Vagina (tissue), 2 donors: ENCODE measurements around the gene ERBB4.

Source experiments
- CTCF ChIP-seq, 3 experiments: fragments of 450-650 bp in 2 of 3; fragments of 200-600 bp in 1 of 3; sonication (generic) in 1 of 3; IDR thresholded peaks; one replicate each; pipeline ENCODE4 v1.5.1; 2017 to 2019; ENCODE audit warnings: antibody characterized with exemption in 3 of 3, mild to moderate bottlenecking in 2 of 3, moderate library complexity in 2 of 3
- POLR2A ChIP-seq, 2 donors: fragments of 450-650 bp; IDR thresholded peaks; one replicate each; pipeline ENCODE4 v1.6.1; 2017; ENCODE audit warnings: antibody characterized with exemption in 2 of 2, mild to moderate bottlenecking in 2 of 2, moderate library complexity in 2 of 2
- POLR2AphosphoS5 ChIP-seq, 2 donors: sonication (generic); formaldehyde crosslinking; IDR thresholded peaks; one replicate each; pipeline ENCODE4 v1.9.0; 2017; ENCODE audit warnings: antibody characterized with exemption in 2 of 2, mild to moderate bottlenecking in 2 of 2, low read depth in 1 of 2; ENCODE audit not compliant: insufficient read depth in 1 of 2

- TF ChIP-seq POLR2A (IDR thresholded peaks at IDR 0.05) = no peak
- TF ChIP-seq CTCF (IDR thresholded peaks at IDR 0.05) = no peak
- no peak for TF ChIP-seq POLR2AphosphoS5 (IDR thresholded peaks at IDR 0.05; ENCODE audit: insufficient read depth in 1 of 2, low read depth in 1 of 2)
Observed at GRCh38 chr2:211611621-211612020, 927.0 kb downstream of the ERBB4 start.
